GM19351 (cell line): ENCODE measurements around the gene RAD23A.

ENCODE experiments used
- ATAC-seq: cut with Tn5 transposase; IDR thresholded peaks from one replicate; pipeline ENCODE4 v1.9.1; 2021; ENCODE audit warnings: mild to moderate bottlenecking, moderate library complexity; ENCODE audit not compliant: unreplicated experiment

The RAD23A gene

GRCh38 chr19:12984143-12984627 lies 38.5 kb downstream of the RAD23A start:
- ATAC-seq = no peak

GRCh38 chr19:12984683-12985048 lies 39.0 kb downstream of the RAD23A start:
- ATAC-seq = no peak

- ATAC-seq = no peak
These were observed 39.6 kb downstream of the RAD23A start for GRCh38 chr19:12985049-12985776.

- ATAC-seq = no peak
These were observed 41.1 kb downstream of the RAD23A start for GRCh38 chr19:12986726-12987125.

GRCh38 chr19:12987190-12987589 lies 41.5 kb downstream of the RAD23A start:
- no peak for ATAC-seq

- ATAC-seq = no peak
These were observed 42.1 kb downstream of the RAD23A start for GRCh38 chr19:12987781-12988180.

GRCh38 chr19:12990431-12990830 lies 44.8 kb downstream of the RAD23A start:
- ATAC-seq = no peak

GRCh38 chr19:12990853-12991252 lies 45.2 kb downstream of the RAD23A start:
- ATAC-seq = no peak

GRCh38 chr19:12991296-12991695 lies 45.6 kb downstream of the RAD23A start:
- no peak for ATAC-seq

GRCh38 chr19:12992729-12993128 lies 47.1 kb downstream of the RAD23A start:
- ATAC-seq = no peak

GRCh38 chr19:12993562-12993961 lies 47.9 kb downstream of the RAD23A start:
- no peak for ATAC-seq

GRCh38 chr19:12994701-12995595 lies 49.3 kb downstream of the RAD23A start, which contains the start of gene NFIX:
TSS of gene NFIX (plus strand) at chr19:12995475. CDS start at chr19:12995838, 363 bp downstream.
- no peak for ATAC-seq

- ATAC-seq = no peak
These were observed 50.1 kb downstream of the RAD23A start for GRCh38 chr19:12995596-12996405.

GRCh38 chr19:12996406-12997094 lies 50.9 kb downstream of the RAD23A start:
- no peak for ATAC-seq

GRCh38 chr19:12997179-12997966 lies 51.7 kb downstream of the RAD23A start:
- no peak for ATAC-seq

GRCh38 chr19:12997967-12998940 lies 52.6 kb downstream of the RAD23A start:
- no peak for ATAC-seq

- ATAC-seq = no peak
These were observed 55.5 kb downstream of the RAD23A start for GRCh38 chr19:13001166-13001501.

GRCh38 chr19:13001502-13002165 lies 56.0 kb downstream of the RAD23A start:
- no peak for ATAC-seq
